ENCODE measurements around the gene ENTPD8. TPM values are rescaled to one million over a fixed set of nuclear protein-coding genes. Genes with fewer than 3 reads are reported as not detected.

Gene ENTPD8
- total RNA-seq, 4 donors from 2014 or later, result not detected

GRCh38 chr9:137465720-137466388 is 24.7 kb upstream of the ENTPD8 start:
- H3K4me3 ChIP-seq, result no peak overlapping the region
- H3K4me1 ChIP-seq, result peaks cover 0 to 16% (median 4%) of the 10 kb centered on the region in 3 donors
- no peak overlapping the region for H3K27ac ChIP-seq
- 82 to 86% methylated on average over 17 to 19 of the region's 23 CpGs for WGBS, 2 donors
- no peaks in the 10 kb centered on the region for H3K9me3 ChIP-seq
- no peak for TF ChIP-seq POLR2A (IDR thresholded peaks at IDR 0.05)
- TF ChIP-seq CTCF (IDR thresholded peaks at IDR 0.05), result no peak
- intact Hi-C loops (cut with DNase I), result no loop called here
- H3K27me3 ChIP-seq, result peaks cover 0 to 5% (median 0%) of the 10 kb centered on the region in 4 donors
- DNase-seq, result no peak
- H3K36me3 ChIP-seq, result no peaks in the 10 kb centered on the region

- H3K4me1 ChIP-seq, result peaks cover 0 to 22% (median 5%) of the 10 kb centered on the region in 3 donors
- no peak overlapping the region for H3K4me3 ChIP-seq
- no peak for DNase-seq
- H3K9me3 ChIP-seq, result no peaks in the 10 kb centered on the region
- 79% methylated on average over 8 of the region's 23 CpGs; no CpG with 5 or more reads in 1 of the 2 donors for whole genome bisulfite sequencing, 2 donors
- intact Hi-C loops (cut with DNase I), result no loop called here
- peaks cover 0 to 5% (median 0%) of the 10 kb centered on the region in 4 donors for H3K27me3 ChIP-seq
- TF ChIP-seq CTCF (IDR thresholded peaks at IDR 0.05) (no peak), POLR2A (IDR thresholded peaks at IDR 0.05) (no peak)
- no peaks in the 10 kb centered on the region for H3K36me3 ChIP-seq
- H3K27ac ChIP-seq, result no peak overlapping the region
These were observed 24.0 kb upstream of the ENTPD8 start for GRCh38 chr9:137465000-137465719.

GRCh38 chr9:137464291-137464999 is 23.3 kb upstream of the ENTPD8 start:
- H3K9me3 ChIP-seq, result no peaks in the 10 kb centered on the region
- H3K27me3 ChIP-seq, result peaks cover 0 to 5% (median 0%) of the 10 kb centered on the region in 4 donors
- no peak overlapping the region for H3K4me3 ChIP-seq
- H3K36me3 ChIP-seq, result no peaks in the 10 kb centered on the region
- H3K4me1 ChIP-seq, result peaks cover 4 to 30% (median 12%) of the 10 kb centered on the region in 3 donors
- no peak for DNase-seq
- intact Hi-C loops (cut with DNase I), result no loop called here
- no peak overlapping the region for H3K27ac ChIP-seq
- 88 to 91% methylated on average over 9 to 17 of the region's 28 CpGs for WGBS, 2 donors
- TF ChIP-seq POLR2A (IDR thresholded peaks at IDR 0.05), result no peak
- no peak for TF ChIP-seq CTCF (IDR thresholded peaks at IDR 0.05)

GRCh38 chr9:137463931-137464290 is 22.8 kb upstream of the ENTPD8 start:
- 92 to 95% methylated on average over 2 to 11 of the region's 18 CpGs for WGBS, 2 donors
- Histone ChIP-seq H3K27me3 (peaks cover 0 to 5% (median 0%) of the 10 kb centered on the region in 4 donors), H3K9me3 (no peaks in the 10 kb centered on the region), H3K4me1 (peaks cover 6 to 32% (median 13%) of the 10 kb centered on the region in 3 donors), H3K36me3 (no peaks in the 10 kb centered on the region), H3K4me3 (no peak overlapping the region), H3K27ac (no peak overlapping the region)
- TF ChIP-seq POLR2A (IDR thresholded peaks at IDR 0.05) (no peak), CTCF (IDR thresholded peaks at IDR 0.05) (no peak)
- intact Hi-C loops (cut with DNase I), result no loop called here
- DNase-seq, result no peak

Data from esophagus squamous epithelium (tissue), 5 donors.